SKM-1 treated with dmso at 0.1 percent for 144 hours (cell line): ENCODE data around the gene TBX20.
"Not testable (repeated sequence)": the region's sequence is repeated elsewhere in the genome, so short reads cannot be mapped to it uniquely, and the experiment has no call there.

Experiments
- DNase-seq: peaks from one replicate; lab custom pipeline; 2025; ENCODE audit not compliant: unreplicated experiment; lab: John Stamatoyannopoulos, UW

Gene TBX20

GRCh38 chr7:35222445-35222844, 31.5 kb downstream of the TBX20 start:
- DNase-seq = not testable (repeated sequence)

GRCh38 chr7:35220176-35220575, 33.7 kb downstream of the TBX20 start:
- not testable (repeated sequence) for DNase-seq

GRCh38 chr7:35216033-35216432, 37.9 kb downstream of the TBX20 start:
- not testable (repeated sequence) for DNase-seq

- DNase-seq = not testable (repeated sequence)
Measured at GRCh38 chr7:35215063-35215462, 38.8 kb downstream of the TBX20 start.

GRCh38 chr7:35206924-35207323, 47.0 kb downstream of the TBX20 start:
- DNase-seq = not testable (repeated sequence)

- not testable (repeated sequence) for DNase-seq
Measured at GRCh38 chr7:35204850-35205249, 49.0 kb downstream of the TBX20 start.

GRCh38 chr7:35204031-35204430, 49.9 kb downstream of the TBX20 start:
- DNase-seq = not testable (repeated sequence)

- DNase-seq = not testable (repeated sequence)
Measured at GRCh38 chr7:35202353-35202752, 51.5 kb downstream of the TBX20 start.

- not testable (repeated sequence) for DNase-seq
Measured at GRCh38 chr7:35200170-35200569, 53.7 kb downstream of the TBX20 start.

GRCh38 chr7:35198370-35199140, 55.3 kb downstream of the TBX20 start:
- DNase-seq = not testable (repeated sequence)

- not testable (repeated sequence) for DNase-seq
Measured at GRCh38 chr7:35191571-35191970, 62.3 kb downstream of the TBX20 start.

- DNase-seq = not testable (repeated sequence)
Measured at GRCh38 chr7:35190146-35190773, 63.6 kb downstream of the TBX20 start.

GRCh38 chr7:35186751-35187150, 67.1 kb downstream of the TBX20 start:
- DNase-seq = not testable (repeated sequence)

- DNase-seq = peak; percentile 40
Measured at GRCh38 chr7:35185908-35186731, 67.8 kb downstream of the TBX20 start.

GRCh38 chr7:35185578-35185907, 68.4 kb downstream of the TBX20 start:
- not testable (repeated sequence) for DNase-seq

GRCh38 chr7:35184961-35185360, 68.9 kb downstream of the TBX20 start:
- DNase-seq = not testable (repeated sequence)

GRCh38 chr7:35183873-35184503, 69.9 kb downstream of the TBX20 start:
- not testable (repeated sequence) for DNase-seq

GRCh38 chr7:35180665-35181064, 73.2 kb downstream of the TBX20 start:
- not testable (repeated sequence) for DNase-seq

- DNase-seq = not testable (repeated sequence)
Measured at GRCh38 chr7:35173176-35173575, 80.7 kb downstream of the TBX20 start.

GRCh38 chr7:35172131-35172530, 81.8 kb downstream of the TBX20 start:
- not testable (repeated sequence) for DNase-seq

GRCh38 chr7:35167658-35168057, 86.2 kb downstream of the TBX20 start:
- DNase-seq = not testable (repeated sequence)
